ENCODE data around the gene MATN3. TPM values are rescaled to one million over a fixed set of nuclear protein-coding genes. Genes with fewer than 3 reads are reported as not detected.

Gene MATN3
- total and polyA plus RNA-seq, 2 of the 13 experiments (the other 11 are each of a cell fraction or from before 2014, with no cell fraction given), result 36.1 to 208 TPM

DNA sequence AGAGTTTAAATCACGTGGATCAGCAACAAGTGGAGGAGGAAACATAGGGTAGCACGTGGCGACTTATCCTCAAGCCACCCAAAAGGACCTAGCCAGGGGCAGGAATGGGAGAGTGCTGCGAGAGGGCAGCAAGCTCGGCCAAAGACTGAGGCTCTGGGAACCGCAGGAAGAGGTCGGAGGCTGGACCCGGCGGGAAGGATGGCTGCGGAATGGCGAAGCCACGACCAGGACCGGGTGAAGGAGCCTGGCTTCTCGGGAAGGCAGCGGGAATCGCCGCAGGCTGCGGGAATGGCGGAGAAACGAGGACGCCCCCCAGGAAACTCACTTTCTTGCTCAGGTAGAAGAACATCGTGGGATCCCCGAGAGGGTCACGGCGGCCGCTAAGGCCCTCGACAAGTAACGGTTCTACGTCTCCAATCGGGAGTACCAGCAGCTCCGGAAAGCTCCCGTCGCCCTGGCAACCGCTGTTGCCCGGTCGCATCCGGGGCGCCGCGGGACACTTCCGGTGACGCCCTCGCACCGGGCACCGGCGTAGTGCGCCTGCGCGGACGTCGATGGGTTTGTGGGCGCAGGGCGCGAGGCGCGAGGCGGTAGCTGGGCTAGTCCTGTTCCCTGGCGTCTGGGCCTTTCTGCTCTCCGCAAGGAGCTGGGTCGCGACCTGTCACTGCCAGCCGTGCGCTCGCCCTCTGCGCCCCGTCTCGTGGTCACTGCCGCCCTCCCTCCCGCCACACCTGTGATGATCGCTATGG, 22.6 kb downstream of the MATN3 start, which contains the start of gene WDR35 (continued):
- TF ChIP-seq, protein P1, sequence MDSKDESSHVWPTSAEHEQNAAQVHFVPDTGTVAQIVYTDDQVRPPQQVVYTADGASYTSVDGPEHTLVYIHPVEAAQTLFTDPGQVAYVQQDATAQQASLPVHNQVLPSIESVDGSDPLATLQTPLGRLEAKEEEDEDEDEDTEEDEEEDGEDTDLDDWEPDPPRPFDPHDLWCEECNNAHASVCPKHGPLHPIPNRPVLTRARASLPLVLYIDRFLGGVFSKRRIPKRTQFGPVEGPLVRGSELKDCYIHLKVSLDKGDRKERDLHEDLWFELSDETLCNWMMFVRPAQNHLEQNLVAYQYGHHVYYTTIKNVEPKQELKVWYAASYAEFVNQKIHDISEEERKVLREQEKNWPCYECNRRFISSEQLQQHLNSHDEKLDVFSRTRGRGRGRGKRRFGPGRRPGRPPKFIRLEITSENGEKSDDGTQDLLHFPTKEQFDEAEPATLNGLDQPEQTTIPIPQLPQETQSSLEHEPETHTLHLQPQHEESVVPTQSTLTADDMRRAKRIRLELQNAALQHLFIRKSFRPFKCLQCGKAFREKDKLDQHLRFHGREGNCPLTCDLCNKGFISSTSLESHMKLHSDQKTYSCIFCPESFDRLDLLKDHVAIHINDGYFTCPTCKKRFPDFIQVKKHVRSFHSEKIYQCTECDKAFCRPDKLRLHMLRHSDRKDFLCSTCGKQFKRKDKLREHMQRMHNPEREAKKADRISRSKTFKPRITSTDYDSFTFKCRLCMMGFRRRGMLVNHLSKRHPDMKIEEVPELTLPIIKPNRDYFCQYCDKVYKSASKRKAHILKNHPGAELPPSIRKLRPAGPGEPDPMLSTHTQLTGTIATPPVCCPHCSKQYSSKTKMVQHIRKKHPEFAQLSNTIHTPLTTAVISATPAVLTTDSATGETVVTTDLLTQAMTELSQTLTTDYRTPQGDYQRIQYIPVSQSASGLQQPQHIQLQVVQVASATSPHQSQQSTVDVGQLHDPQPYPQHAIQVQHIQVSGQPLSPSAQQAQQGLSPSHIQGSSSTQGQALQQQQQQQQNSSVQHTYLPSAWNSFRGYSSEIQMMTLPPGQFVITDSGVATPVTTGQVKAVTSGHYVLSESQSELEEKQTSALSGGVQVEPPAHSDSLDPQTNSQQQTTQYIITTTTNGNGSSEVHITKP (CRISPR knock-in tag; IDR thresholded peaks at IDR 0.05; ENCODE audit: low read depth), result peak; percentile 39
- no peak for TF ChIP-seq GTF2F1 (IDR thresholded peaks at IDR 0.05; ENCODE audit: low read length)
- TF ChIP-seq ZNF225 (CRISPR knock-in tag; IDR thresholded peaks at IDR 0.05), result peak; percentile 89
- 0 out of 2 replicates have a peak, but pooled peaks have one; percentile 29 for TF ChIP-seq PAWR (CRISPR knock-in tag; IDR thresholded peaks at IDR 0.05; ENCODE audit: borderline replicate concordance)
- TF ChIP-seq ZNF552 (CRISPR knock-in tag; IDR thresholded peaks at IDR 0.05; ENCODE audit: borderline replicate concordance), result peak; percentile 89
- TF ChIP-seq ZNF607 (CRISPR knock-in tag; IDR thresholded peaks at IDR 0.05; ENCODE audit: borderline replicate concordance), result peak; percentile 96
- peak; percentile 81; the same call in 1 of the 2 replicates for TF ChIP-seq ZNF709 (CRISPR knock-in tag; IDR thresholded peaks at IDR 0.05)
- TF ChIP-seq, protein P2, sequence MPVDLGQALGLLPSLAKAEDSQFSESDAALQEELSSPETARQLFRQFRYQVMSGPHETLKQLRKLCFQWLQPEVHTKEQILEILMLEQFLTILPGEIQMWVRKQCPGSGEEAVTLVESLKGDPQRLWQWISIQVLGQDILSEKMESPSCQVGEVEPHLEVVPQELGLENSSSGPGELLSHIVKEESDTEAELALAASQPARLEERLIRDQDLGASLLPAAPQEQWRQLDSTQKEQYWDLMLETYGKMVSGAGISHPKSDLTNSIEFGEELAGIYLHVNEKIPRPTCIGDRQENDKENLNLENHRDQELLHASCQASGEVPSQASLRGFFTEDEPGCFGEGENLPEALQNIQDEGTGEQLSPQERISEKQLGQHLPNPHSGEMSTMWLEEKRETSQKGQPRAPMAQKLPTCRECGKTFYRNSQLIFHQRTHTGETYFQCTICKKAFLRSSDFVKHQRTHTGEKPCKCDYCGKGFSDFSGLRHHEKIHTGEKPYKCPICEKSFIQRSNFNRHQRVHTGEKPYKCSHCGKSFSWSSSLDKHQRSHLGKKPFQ (CRISPR knock-in tag; IDR thresholded peaks at IDR 0.05; ENCODE audit: insufficient replicate concordance), result peak; percentile 90
- peak; percentile 56; the same call in 1 of the 2 replicates for TF ChIP-seq TOE1 (CRISPR knock-in tag; IDR thresholded peaks at IDR 0.05)
- 0 out of 2 replicates have a peak, but pooled peaks have one; percentile 61 for TF ChIP-seq KLF9 (CRISPR knock-in tag; IDR thresholded peaks at IDR 0.05; ENCODE audit: low read depth)
- TF ChIP-seq ZNF230 (CRISPR knock-in tag; IDR thresholded peaks at IDR 0.05), result peak; percentile 64; the same call in 1 of the 2 replicates
- TF ChIP-seq ARHGAP35 (CRISPR knock-in tag; IDR thresholded peaks at IDR 0.05; ENCODE audit: borderline replicate concordance), result peak; percentile 68; the same call in 1 of the 2 replicates
- 0 out of 2 replicates have a peak, but pooled peaks have one; percentile 3 for TF ChIP-seq ZNF644 (CRISPR knock-in tag; IDR thresholded peaks at IDR 0.05; ENCODE audit: low read depth)
- TF ChIP-seq ZNF513 (CRISPR knock-in tag; conservative IDR thresholded peaks at IDR 0.05), result peak; percentile 90; the same call in 1 of the 2 replicates
- peak; percentile 95 for TF ChIP-seq HIC2 (CRISPR knock-in tag; IDR thresholded peaks at IDR 0.05; ENCODE audit: low read depth)
- TF ChIP-seq ZNF275 (CRISPR knock-in tag; IDR thresholded peaks at IDR 0.05; ENCODE audit: borderline replicate concordance), result peak; percentile 97
- TF ChIP-seq ELF3 (CRISPR knock-in tag; IDR thresholded peaks at IDR 0.05), result peak; percentile 81

Data from HepG2 (cell line).